Loucy (cell line): ENCODE data around the gene ACBD7.

Experiments used
- CTCF ChIP-seq: fragments of 200-600 bp; sonication (generic); conservative IDR thresholded peaks from 2 replicates; pipeline ENCODE4 v1.5.1; 2014; ENCODE audit warnings: mild to moderate bottlenecking, antibody characterized with exemption, low read length
- EZH2phosphoT487 ChIP-seq: fragments of 200-600 bp; IDR thresholded peaks from 2 replicates; pipeline ENCODE4 v1.6.1; 2018; ENCODE audit warnings: antibody characterized with exemption, mild to moderate bottlenecking, moderate library complexity, borderline replicate concordance

- TF ChIP-seq EZH2phosphoT487 (no peak), CTCF (no peak)
These were observed 2.8 kb upstream of the ACBD7 start for GRCh38 chr10:15091418-15091817.
